GM19467 (cell line): ENCODE data around the gene FARP1.
A peak's percentile ranks its signal among the peaks of the same experiment; 100 is the strongest.
"Not testable (repeated sequence)": the region's sequence is repeated elsewhere in the genome, so short reads cannot be mapped to it uniquely, and the experiment has no call there.

Experiments
- ATAC-seq: cut with Tn5 transposase; IDR thresholded peaks from one replicate; pipeline ENCODE4 v1.9.1; 2021; ENCODE audit warnings: mild to moderate bottlenecking, moderate library complexity; ENCODE audit not compliant: unreplicated experiment

FARP1 gene

DNA sequence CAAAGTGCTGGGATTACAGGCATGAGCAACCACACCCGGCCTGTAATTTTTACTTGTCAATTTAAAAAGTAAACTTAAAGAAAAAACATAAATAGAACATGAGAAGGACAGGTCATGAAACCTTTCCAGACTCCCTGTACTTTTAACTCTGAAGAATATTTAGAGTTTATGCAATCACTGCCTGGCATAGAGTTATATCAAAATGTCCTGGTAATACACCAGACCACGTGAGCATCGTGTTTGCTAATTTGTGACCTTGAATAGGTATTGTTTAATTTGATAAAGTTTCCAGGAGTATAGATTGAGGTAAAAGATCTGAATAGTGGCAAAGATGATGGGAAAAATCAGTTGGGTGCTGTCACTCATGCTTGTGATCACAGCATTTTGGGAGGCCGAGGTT is 115.3 kb downstream of the FARP1 start:
- ATAC-seq: no peak

- ATAC-seq: no peak
Observed at GRCh38 chr13:98260357-98261164, 117.7 kb downstream of the FARP1 start.

DNA sequence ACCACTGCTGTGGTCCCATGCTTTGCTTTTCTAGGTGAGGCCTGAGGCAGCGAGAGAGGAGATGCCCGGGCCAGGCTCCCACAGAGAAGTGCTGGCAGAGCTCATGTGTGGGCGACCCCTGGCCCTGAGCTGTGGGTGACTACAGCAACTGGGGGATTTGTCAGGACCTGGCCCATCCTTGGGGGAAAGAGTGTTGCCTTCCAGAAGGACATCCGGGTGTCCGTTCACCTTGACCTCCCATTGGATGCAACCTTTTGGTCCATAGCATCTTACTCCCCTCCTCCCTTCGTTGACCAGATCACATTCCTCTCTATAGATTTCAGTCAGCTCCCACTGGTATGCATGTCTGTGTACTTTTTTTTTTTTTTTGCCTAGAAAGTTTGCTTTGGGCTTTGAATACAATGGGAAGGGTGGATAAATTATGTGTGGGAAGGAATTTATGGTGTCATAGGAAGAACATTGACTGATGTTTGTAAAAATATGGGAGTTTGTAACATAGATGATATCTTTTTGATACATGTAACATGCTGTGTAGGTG is 118.3 kb downstream of the FARP1 start:
- no peak for ATAC-seq

- no peak for ATAC-seq
Observed at GRCh38 chr13:98262292-98262691, 119.4 kb downstream of the FARP1 start.

GRCh38 chr13:98263841-98264240 is 120.9 kb downstream of the FARP1 start:
- ATAC-seq: no peak

- ATAC-seq: no peak
Observed at GRCh38 chr13:98264877-98265276, 122.0 kb downstream of the FARP1 start.

- ATAC-seq: no peak
Observed at GRCh38 chr13:98265692-98266551, 123.0 kb downstream of the FARP1 start.

DNA sequence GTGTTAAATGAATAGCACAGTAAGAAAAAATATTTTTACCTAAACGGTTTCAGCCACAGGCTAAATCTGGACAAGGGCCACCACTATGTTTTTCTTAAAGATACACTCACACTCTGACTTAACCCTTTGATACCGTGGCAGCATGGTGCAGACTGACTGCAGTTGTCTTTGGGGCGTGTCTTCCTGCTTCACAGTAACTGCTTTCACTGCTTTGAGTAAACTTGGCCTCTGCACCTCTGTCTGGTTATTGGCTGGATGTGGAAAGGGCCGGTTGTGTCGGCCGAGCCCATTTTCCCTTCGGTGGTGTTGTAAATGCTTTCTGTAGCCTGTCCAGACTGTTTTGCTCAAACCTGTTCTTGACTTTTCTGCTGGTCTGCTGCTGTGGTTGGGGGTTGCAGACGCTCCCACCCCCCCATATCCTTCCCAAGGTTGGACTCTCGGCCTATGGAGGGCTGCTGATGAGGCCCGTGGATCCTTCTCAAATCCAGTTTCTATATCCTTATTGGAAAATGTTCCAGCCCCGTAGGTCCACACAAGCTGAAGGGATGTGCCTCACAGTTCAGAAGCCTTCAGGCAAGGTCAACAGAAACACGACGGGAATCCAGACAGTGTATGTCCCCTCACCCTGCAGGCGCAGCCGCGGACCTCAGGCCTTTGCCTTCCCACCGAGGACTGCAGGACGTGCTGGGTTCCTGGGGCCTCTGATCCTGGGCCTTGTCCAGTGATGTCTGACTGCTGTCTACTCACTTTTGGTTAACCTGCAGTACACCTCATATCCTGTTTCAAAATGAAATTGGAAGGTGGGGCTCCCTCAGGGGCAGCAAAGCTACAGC is 124.4 kb downstream of the FARP1 start:
- ATAC-seq: peak; percentile 66

DNA sequence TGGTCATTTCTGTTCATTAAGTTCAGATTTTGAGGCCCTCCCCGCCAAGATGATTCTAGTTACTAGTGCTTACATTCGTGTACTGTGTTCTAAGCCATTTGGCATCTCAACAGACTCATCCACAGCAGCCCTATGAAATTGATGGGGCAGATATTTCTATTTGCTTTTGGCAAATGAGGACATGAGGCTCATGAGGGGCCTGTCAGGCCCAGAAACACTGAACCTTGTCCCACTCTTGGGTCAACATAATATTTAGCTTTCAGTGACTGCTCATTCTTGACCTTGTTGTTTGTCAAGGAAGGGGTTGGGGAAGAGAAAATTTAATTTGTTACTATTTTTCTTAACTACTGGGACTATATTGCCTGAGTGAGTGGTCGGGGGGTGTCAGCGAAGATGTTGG is 126.5 kb downstream of the FARP1 start:
- ATAC-seq: no peak

DNA sequence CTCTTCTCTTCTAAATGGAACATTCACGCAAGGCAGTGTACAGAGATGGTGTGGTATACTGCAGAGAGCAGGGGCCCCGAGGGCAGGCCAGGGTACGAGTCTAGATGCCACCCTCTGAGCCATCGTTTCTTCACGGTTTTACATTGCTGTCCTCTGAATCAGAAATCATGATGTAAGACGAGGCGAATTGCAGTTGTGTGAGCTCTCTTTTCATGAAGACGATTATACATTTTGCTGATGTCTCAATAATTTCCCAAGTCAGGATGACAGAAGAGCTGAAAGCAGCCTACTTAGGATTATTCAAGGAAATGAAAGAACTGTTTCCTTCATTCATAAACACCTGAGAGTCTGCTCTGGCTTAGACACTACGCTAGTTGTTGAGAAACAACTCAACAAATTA is 127.9 kb downstream of the FARP1 start:
- no peak for ATAC-seq

GRCh38 chr13:98271646-98272045 is 128.8 kb downstream of the FARP1 start:
- ATAC-seq: not testable (repeated sequence)

GRCh38 chr13:98272549-98272948 is 129.7 kb downstream of the FARP1 start:
- ATAC-seq: no peak

DNA sequence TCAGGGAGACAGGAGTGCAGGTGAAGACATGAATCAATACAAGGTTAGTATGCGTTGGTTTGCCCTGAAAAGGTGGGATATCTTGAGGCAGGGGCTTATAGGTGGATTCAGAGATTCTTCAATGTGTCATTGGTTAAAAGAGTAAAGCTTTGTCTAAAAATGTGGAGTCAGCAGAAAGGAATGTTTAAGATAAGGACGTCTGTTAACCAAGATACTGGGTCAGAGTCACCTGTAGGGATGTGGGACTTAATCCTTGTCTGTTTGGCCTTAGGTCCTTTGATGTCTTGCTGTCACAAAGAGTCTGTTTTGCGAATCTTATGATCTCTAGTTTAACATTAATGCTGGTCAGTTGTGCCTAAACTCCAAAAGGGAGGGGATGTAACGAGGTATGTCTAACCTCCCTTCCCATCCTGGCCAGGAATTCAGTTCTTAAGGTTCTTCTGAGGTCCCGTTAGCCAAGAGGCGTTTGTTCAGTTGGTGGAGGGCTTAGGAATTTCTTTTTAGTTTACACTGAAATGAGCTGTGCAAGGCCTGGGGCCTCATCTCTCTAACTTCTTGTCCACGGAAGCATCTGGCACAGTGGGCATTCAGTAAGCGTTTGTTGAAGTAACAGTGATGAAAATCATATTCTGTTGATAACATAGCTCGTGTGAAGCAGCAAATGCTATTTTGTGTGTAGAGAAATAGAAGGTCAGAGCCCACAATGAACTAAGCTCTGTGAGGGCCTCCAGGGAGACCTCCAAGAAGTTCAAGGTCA is 130.4 kb downstream of the FARP1 start:
- ATAC-seq: no peak

DNA sequence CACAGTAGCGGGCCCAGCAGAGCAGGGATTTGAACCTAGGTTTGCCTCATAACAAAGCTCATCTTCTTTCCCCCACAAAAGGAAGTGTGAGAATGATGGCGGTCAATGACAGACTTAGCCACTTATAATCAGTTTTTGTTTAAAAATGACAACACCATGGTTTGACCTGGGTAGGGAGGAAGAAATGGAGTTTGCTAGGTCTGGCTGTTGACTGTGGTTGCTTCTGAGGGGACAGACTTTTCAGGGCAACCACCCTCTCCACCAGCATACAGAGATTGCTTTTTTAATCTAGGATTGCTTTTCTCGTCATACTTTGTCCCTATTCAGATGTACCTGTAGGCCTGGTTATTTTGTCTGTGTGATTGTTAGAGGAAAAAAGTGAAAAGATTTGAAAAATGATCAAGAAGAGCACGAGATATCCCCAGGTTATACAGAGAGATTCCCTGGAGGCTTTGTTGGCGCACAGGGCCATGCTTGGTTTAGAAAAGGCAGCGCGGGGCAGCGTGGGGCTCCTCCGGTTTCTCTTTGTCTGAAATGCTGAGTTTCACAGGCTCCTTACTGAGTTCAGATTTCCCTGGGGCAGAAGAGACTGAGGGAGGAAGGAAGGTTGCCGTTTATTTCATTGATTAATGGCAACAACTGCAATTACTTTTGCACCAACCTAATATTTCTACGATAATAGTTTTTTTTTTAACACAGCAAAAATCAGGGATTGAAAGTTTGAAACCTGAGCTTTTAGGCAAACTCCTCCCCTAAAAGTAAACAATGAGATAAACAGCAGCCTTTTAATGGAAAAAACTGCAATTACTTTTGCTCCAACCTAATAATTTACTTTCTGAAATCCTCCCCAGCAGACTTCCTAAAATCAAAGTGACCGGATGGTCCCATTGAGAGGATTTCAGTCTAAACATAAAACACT is 131.2 kb downstream of the FARP1 start:
- ATAC-seq: no peak

GRCh38 chr13:98274921-98275487 is 132.1 kb downstream of the FARP1 start:
- no peak for ATAC-seq

- no peak for ATAC-seq
Observed at GRCh38 chr13:98275681-98276171, 132.8 kb downstream of the FARP1 start.

DNA sequence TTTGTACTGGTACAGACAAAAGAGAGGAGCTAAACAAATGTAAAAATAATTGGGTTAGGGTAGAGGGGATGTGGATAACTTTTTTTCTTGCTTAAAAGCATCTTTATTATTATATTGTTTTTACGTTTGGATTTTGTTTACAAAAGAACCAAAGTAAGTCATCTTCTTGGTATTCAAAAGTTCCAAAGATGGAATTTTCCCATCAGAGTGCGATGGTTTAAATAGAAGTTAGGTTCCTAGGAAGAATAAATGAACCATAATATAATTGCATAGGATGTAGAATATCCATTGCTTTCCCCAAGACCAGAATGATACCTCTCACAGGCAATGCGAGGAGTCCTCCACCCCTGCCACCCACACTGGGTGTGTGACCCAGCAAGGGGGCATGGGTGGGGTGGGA is 133.6 kb downstream of the FARP1 start:
- no peak for ATAC-seq

GRCh38 chr13:98278068-98278724 is 135.3 kb downstream of the FARP1 start:
- ATAC-seq: no peak
